ENCODE data around the gene OLFM1.

DNA sequence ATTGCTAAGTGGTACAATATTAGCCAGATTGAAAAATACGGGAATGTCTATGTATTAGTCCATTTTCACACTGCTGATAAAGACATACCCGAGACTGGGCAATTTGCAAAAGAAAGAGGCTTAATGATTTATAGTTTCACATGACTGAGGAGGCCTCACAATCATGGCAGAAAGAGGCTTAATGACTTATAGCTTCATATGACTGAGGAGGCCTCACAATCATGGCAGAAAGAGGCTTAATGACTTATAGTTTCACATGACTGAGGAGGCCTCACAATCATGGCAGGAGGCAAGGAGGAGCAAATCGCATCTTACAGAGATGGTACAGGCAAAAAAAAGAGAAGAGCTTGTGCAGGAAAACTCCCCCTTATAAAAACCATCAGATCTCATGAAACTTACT is 32.3 kb upstream of the OLFM1 start:
- TF ChIP-seq, protein P1, sequence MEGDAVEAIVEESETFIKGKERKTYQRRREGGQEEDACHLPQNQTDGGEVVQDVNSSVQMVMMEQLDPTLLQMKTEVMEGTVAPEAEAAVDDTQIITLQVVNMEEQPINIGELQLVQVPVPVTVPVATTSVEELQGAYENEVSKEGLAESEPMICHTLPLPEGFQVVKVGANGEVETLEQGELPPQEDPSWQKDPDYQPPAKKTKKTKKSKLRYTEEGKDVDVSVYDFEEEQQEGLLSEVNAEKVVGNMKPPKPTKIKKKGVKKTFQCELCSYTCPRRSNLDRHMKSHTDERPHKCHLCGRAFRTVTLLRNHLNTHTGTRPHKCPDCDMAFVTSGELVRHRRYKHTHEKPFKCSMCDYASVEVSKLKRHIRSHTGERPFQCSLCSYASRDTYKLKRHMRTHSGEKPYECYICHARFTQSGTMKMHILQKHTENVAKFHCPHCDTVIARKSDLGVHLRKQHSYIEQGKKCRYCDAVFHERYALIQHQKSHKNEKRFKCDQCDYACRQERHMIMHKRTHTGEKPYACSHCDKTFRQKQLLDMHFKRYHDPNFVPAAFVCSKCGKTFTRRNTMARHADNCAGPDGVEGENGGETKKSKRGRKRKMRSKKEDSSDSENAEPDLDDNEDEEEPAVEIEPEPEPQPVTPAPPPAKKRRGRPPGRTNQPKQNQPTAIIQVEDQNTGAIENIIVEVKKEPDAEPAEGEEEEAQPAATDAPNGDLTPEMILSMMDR (IDR thresholded peaks at IDR 0.05), result no peak
- TF ChIP-seq EZH2 (IDR thresholded peaks at IDR 0.05; ENCODE audit: borderline replicate concordance, insufficient read depth, low read depth, low read length, poor library complexity, severe bottlenecking), result no peak
